T-helper 22 cell (primary cell): ENCODE results near the gene TRMT112.
"Not testable (repeated sequence)": the region's sequence is repeated elsewhere in the genome, so short reads cannot be mapped to it uniquely, and the experiment has no call there.

Source experiments
- DNase-seq: peaks from one replicate; pipeline ENCODE4 v3.0.0-alpha.2; 2020; ENCODE audit warnings: low read depth

Gene TRMT112

GRCh38 chr11:64312947-64313346, 4.4 kb downstream of the TRMT112 start:
- DNase-seq: no peak

GRCh38 chr11:64307795-64308194, 9.6 kb downstream of the TRMT112 start:
- DNase-seq: not testable (repeated sequence)

GRCh38 chr11:64306876-64307622, 10.3 kb downstream of the TRMT112 start:
- DNase-seq: no peak

GRCh38 chr11:64306563-64306875, 10.8 kb downstream of the TRMT112 start:
- DNase-seq: no peak

- peak; percentile 72 for DNase-seq
Observed at GRCh38 chr11:64305691-64306562, 11.4 kb downstream of the TRMT112 start.

GRCh38 chr11:64305075-64305690, 12.2 kb downstream of the TRMT112 start, which contains the start of gene ESRRA:
Gene ESRRA (plus strand): TSS chr11:64305524. CDS start chr11:64307180, 1,656 bp downstream.
- DNase-seq: peak; percentile 98

- peak; percentile 74 for DNase-seq
Observed at GRCh38 chr11:64304316-64305072, 12.9 kb downstream of the TRMT112 start.

- DNase-seq: no peak
Observed at GRCh38 chr11:64304032-64304315, 13.4 kb downstream of the TRMT112 start.

GRCh38 chr11:64303109-64304031, 14.0 kb downstream of the TRMT112 start:
- no peak for DNase-seq

- no peak for DNase-seq
Observed at GRCh38 chr11:64299847-64300648, 17.3 kb downstream of the TRMT112 start, which contains the start of gene CATSPERZ. Gene CATSPERZ (plus strand): TSS chr11:64300358. CDS start chr11:64300411, 53 bp downstream.

- no peak for DNase-seq
Observed at GRCh38 chr11:64298966-64299846, 18.2 kb downstream of the TRMT112 start.

- no peak for DNase-seq
Observed at GRCh38 chr11:64297699-64298358, 19.5 kb downstream of the TRMT112 start.

GRCh38 chr11:64296830-64297698, 20.3 kb downstream of the TRMT112 start:
- DNase-seq: no peak

GRCh38 chr11:64296236-64296635, 21.1 kb downstream of the TRMT112 start:
- no peak for DNase-seq

- no peak for DNase-seq
Observed at GRCh38 chr11:64295760-64296159, 21.6 kb downstream of the TRMT112 start.

- DNase-seq: no peak
Observed at GRCh38 chr11:64294774-64295173, 22.6 kb downstream of the TRMT112 start.

- no peak for DNase-seq
Observed at GRCh38 chr11:64292460-64293254, 24.7 kb downstream of the TRMT112 start.
